ENCODE data around the gene DDO.

GRCh38 chr6:110430741-110431140 is 15.4 kb upstream of the DDO start:
- no peak for TF ChIP-seq MAX (IDR thresholded peaks at IDR 0.05; ENCODE audit: insufficient read depth, insufficient read length)
- TF ChIP-seq POLR2AphosphoS5 (IDR thresholded peaks at IDR 0.05; ENCODE audit: insufficient read depth, low read depth, low read length): no peak
- no peak for TF ChIP-seq EZH2 (IDR thresholded peaks at IDR 0.05; ENCODE audit: borderline replicate concordance, low read depth, low read length, severe bottlenecking)
- TF ChIP-seq, protein P1, sequence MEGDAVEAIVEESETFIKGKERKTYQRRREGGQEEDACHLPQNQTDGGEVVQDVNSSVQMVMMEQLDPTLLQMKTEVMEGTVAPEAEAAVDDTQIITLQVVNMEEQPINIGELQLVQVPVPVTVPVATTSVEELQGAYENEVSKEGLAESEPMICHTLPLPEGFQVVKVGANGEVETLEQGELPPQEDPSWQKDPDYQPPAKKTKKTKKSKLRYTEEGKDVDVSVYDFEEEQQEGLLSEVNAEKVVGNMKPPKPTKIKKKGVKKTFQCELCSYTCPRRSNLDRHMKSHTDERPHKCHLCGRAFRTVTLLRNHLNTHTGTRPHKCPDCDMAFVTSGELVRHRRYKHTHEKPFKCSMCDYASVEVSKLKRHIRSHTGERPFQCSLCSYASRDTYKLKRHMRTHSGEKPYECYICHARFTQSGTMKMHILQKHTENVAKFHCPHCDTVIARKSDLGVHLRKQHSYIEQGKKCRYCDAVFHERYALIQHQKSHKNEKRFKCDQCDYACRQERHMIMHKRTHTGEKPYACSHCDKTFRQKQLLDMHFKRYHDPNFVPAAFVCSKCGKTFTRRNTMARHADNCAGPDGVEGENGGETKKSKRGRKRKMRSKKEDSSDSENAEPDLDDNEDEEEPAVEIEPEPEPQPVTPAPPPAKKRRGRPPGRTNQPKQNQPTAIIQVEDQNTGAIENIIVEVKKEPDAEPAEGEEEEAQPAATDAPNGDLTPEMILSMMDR (IDR thresholded peaks at IDR 0.05; ENCODE audit: extremely low read depth in 1 of 2, insufficient read depth in 1 of 2, low read depth in 1 of 2, low read length in 2 of 2): no peak
- TF ChIP-seq POLR2A (IDR thresholded peaks at IDR 0.05; ENCODE audit: low read depth, low read length): no peak
- TF ChIP-seq MYC (IDR thresholded peaks at IDR 0.05; ENCODE audit: low read depth, low read length): no peak
- no peak for TF ChIP-seq FOS (IDR thresholded peaks at IDR 0.05; ENCODE audit: borderline replicate concordance, insufficient read depth, low read length)
- no peak for TF ChIP-seq JUN (IDR thresholded peaks at IDR 0.05; ENCODE audit: borderline replicate concordance, insufficient read depth, insufficient read length, low read depth)
